K562 (cell line): Measurements from ENCODE around the gene RRP9. TPM values are rescaled to one million over a fixed set of nuclear protein-coding genes. Genes with fewer than 3 reads are reported as not detected.
A peak's percentile ranks its signal among the peaks of the same experiment; 100 is the strongest.

ENCODE experiments used
- CTBP1 ChIP-seq: fragments of 450-650 bp; IDR thresholded peaks from 2 replicates; pipeline ENCODE4 v1.6.1; 2016; ENCODE audit warnings: borderline replicate concordance
- HDGF ChIP-seq: fragments of 450-650 bp; IDR thresholded peaks from 2 replicates; pipeline ENCODE4 v1.6.1; 2016
- JUND ChIP-seq, 2 experiments: IDR thresholded peaks; 2 replicates in 1 of 2; 3 replicates in 1 of 2; pipeline ENCODE4 v1.6.1; 2011; ENCODE audit warnings: borderline replicate concordance in 2 of 2, low read depth in 2 of 2, low read length in 2 of 2, improper control_type of control experiment in 1 of 2, missing biosample characterization in 1 of 2, missing genetic modification characterization in 1 of 2, missing genetic modification reagents in 1 of 2
- MTA2 ChIP-seq: fragments of 450-650 bp; IDR thresholded peaks from 2 replicates; pipeline ENCODE4 v1.6.1; 2016; ENCODE audit warnings: low read depth
- NR2C2 ChIP-seq, 2 experiments: fragments of 200-800 bp in 1 of 2; sonication (Bioruptor generic) in 1 of 2; sonication (generic) in 1 of 2; formaldehyde crosslinking in 1 of 2; IDR thresholded peaks; 2 replicates each; pipeline versions ENCODE4 v1.6.1 to v1.8.0; 2016 to 2022; ENCODE audit warnings: mild to moderate bottlenecking in 1 of 2, missing compliant biosample characterization in 1 of 2, missing genetic modification characterization in 1 of 2, missing genetic modification reagents in 1 of 2
- RB1 ChIP-seq: fragments of 450-650 bp; IDR thresholded peaks from 2 replicates; pipeline ENCODE4 v1.6.1; 2017; ENCODE audit warnings: low read depth, mild to moderate bottlenecking
- SRSF9 ChIP-seq: fragments of 200-400 bp; formaldehyde crosslinking; IDR thresholded peaks from 2 replicates; pipeline ENCODE4 v1.6.1; 2017; ENCODE audit warnings: low read depth, low read length, borderline replicate concordance
- ZNF592 ChIP-seq: fragments of 450-650 bp; IDR thresholded peaks from 2 replicates; pipeline ENCODE4 v1.6.1; 2017; ENCODE audit warnings: antibody characterized with exemption, mild to moderate bottlenecking
- polyA plus RNA-seq, 8 experiments: library from polyadenylated mRNA; depleted of rRNA in 4 of 8; stranded (reverse) in 5 of 8; unstranded in 3 of 8; fragments of >200 nt; fragmentation: Nextera tagmentation in 2 of 8; fragmentation: Illumina TruSeq in 1 of 8; extraction: Ambion mirVana in 2 of 8; extraction: Trizol in 1 of 8; gene quantifications; 2 replicates each; pipeline versions ENCODE4 v1.2.1 to v1.2.3, GENCODE V29; 2011 to 2014; ENCODE audit warnings: inconsistent platforms in 1 of 8, missing spikeins in 1 of 8
- total RNA-seq, 7 experiments: library from RNA; depleted of rRNA in 6 of 7; stranded (reverse); fragments of >200 nt in 6 of 7; fragmentation: Illumina TruSeq in 2 of 7; extraction: Trizol in 2 of 7; gene quantifications; 2 replicates each; pipeline versions ENCODE4 v1.2.1 to v1.2.3, GENCODE V29; 2011 to 2021; ENCODE audit warnings: low replicate concordance in 1 of 7
- TF ChIP-seq, protein P1 (sequence below): sonication (generic); formaldehyde crosslinking; IDR thresholded peaks from 2 replicates; pipeline ENCODE4 v1.8.1; 2022; ENCODE audit warnings: missing genetic modification reagents
- TF ChIP-seq, protein P2 (sequence below): fragments of 450-650 bp; IDR thresholded peaks from 2 replicates; pipeline ENCODE4 v1.6.1; 2016; ENCODE audit warnings: mild to moderate bottlenecking, moderate library complexity

RRP9 gene
- total and polyA plus RNA-seq, 9 of the 15 experiments (the other 6 are each of a cell fraction or from before 2014, with no cell fraction given), result 5.2 to 67.0 (median 45.9) TPM

DNA sequence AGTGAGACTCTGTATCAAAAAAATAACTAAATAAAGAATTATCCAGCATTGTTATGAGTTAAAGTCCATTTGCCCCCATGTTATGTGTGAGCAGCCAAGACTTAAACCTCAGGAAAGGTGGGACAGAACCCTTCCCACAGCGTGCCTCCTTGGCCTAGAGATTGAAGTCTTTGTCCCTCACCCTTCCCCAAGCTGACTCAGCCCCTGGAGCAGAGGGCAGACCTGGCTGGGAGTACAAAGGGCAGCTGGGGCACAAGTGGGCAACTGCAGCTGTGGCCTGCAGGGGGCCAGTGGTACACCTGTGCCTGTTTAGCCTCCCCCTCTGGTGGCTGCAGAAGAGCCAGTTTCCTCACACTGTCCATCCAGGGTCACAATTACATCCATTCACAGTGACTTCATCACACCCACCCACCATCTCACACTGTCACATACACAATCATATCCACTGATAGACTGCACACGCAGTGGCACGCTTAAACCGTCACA, 40.7 kb upstream of the RRP9 start (continued):
- TF ChIP-seq MTA2, result no peak
- no peak; the same call in 1 of the 2 replicates for TF ChIP-seq HDGF
- peak; percentile 38; the same call in 1 of the 2 replicates for TF ChIP-seq CTBP1
- TF ChIP-seq RB1, result 0 out of 2 replicates have a peak, but pooled peaks have one; percentile 16
- TF ChIP-seq, protein P1, sequence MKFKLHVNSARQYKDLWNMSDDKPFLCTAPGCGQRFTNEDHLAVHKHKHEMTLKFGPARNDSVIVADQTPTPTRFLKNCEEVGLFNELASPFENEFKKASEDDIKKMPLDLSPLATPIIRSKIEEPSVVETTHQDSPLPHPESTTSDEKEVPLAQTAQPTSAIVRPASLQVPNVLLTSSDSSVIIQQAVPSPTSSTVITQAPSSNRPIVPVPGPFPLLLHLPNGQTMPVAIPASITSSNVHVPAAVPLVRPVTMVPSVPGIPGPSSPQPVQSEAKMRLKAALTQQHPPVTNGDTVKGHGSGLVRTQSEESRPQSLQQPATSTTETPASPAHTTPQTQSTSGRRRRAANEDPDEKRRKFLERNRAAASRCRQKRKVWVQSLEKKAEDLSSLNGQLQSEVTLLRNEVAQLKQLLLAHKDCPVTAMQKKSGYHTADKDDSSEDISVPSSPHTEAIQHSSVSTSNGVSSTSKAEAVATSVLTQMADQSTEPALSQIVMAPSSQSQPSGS, result no peak
- TF ChIP-seq JUND (IDR thresholded peaks at IDR 0.05; ENCODE audit: borderline replicate concordance, low read depth, low read length), result 0 out of 2 replicates have a peak, but pooled peaks have one; percentile 7
- TF ChIP-seq JUND (tag; IDR thresholded peaks at IDR 0.05; ENCODE audit: borderline replicate concordance, low read depth, low read length), result no peak
- TF ChIP-seq, protein P2, sequence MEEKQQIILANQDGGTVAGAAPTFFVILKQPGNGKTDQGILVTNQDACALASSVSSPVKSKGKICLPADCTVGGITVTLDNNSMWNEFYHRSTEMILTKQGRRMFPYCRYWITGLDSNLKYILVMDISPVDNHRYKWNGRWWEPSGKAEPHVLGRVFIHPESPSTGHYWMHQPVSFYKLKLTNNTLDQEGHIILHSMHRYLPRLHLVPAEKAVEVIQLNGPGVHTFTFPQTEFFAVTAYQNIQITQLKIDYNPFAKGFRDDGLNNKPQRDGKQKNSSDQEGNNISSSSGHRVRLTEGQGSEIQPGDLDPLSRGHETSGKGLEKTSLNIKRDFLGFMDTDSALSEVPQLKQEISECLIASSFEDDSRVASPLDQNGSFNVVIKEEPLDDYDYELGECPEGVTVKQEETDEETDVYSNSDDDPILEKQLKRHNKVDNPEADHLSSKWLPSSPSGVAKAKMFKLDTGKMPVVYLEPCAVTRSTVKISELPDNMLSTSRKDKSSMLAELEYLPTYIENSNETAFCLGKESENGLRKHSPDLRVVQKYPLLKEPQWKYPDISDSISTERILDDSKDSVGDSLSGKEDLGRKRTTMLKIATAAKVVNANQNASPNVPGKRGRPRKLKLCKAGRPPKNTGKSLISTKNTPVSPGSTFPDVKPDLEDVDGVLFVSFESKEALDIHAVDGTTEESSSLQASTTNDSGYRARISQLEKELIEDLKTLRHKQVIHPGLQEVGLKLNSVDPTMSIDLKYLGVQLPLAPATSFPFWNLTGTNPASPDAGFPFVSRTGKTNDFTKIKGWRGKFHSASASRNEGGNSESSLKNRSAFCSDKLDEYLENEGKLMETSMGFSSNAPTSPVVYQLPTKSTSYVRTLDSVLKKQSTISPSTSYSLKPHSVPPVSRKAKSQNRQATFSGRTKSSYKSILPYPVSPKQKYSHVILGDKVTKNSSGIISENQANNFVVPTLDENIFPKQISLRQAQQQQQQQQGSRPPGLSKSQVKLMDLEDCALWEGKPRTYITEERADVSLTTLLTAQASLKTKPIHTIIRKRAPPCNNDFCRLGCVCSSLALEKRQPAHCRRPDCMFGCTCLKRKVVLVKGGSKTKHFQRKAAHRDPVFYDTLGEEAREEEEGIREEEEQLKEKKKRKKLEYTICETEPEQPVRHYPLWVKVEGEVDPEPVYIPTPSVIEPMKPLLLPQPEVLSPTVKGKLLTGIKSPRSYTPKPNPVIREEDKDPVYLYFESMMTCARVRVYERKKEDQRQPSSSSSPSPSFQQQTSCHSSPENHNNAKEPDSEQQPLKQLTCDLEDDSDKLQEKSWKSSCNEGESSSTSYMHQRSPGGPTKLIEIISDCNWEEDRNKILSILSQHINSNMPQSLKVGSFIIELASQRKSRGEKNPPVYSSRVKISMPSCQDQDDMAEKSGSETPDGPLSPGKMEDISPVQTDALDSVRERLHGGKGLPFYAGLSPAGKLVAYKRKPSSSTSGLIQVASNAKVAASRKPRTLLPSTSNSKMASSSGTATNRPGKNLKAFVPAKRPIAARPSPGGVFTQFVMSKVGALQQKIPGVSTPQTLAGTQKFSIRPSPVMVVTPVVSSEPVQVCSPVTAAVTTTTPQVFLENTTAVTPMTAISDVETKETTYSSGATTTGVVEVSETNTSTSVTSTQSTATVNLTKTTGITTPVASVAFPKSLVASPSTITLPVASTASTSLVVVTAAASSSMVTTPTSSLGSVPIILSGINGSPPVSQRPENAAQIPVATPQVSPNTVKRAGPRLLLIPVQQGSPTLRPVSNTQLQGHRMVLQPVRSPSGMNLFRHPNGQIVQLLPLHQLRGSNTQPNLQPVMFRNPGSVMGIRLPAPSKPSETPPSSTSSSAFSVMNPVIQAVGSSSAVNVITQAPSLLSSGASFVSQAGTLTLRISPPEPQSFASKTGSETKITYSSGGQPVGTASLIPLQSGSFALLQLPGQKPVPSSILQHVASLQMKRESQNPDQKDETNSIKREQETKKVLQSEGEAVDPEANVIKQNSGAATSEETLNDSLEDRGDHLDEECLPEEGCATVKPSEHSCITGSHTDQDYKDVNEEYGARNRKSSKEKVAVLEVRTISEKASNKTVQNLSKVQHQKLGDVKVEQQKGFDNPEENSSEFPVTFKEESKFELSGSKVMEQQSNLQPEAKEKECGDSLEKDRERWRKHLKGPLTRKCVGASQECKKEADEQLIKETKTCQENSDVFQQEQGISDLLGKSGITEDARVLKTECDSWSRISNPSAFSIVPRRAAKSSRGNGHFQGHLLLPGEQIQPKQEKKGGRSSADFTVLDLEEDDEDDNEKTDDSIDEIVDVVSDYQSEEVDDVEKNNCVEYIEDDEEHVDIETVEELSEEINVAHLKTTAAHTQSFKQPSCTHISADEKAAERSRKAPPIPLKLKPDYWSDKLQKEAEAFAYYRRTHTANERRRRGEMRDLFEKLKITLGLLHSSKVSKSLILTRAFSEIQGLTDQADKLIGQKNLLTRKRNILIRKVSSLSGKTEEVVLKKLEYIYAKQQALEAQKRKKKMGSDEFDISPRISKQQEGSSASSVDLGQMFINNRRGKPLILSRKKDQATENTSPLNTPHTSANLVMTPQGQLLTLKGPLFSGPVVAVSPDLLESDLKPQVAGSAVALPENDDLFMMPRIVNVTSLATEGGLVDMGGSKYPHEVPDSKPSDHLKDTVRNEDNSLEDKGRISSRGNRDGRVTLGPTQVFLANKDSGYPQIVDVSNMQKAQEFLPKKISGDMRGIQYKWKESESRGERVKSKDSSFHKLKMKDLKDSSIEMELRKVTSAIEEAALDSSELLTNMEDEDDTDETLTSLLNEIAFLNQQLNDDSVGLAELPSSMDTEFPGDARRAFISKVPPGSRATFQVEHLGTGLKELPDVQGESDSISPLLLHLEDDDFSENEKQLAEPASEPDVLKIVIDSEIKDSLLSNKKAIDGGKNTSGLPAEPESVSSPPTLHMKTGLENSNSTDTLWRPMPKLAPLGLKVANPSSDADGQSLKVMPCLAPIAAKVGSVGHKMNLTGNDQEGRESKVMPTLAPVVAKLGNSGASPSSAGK, result peak; percentile 30; the same call in 1 of the 2 replicates
- TF ChIP-seq SRSF9, result no peak
- TF ChIP-seq NR2C2 (CRISPR knock-in tag; IDR thresholded peaks at IDR 0.05), result peak; percentile 65; the same call in 1 of the 2 replicates
- no peak for TF ChIP-seq NR2C2 (tag; IDR thresholded peaks at IDR 0.05)
- TF ChIP-seq ZNF592, result peak; percentile 65
